ENCODE measurements around the gene ADCY9.

DNA sequence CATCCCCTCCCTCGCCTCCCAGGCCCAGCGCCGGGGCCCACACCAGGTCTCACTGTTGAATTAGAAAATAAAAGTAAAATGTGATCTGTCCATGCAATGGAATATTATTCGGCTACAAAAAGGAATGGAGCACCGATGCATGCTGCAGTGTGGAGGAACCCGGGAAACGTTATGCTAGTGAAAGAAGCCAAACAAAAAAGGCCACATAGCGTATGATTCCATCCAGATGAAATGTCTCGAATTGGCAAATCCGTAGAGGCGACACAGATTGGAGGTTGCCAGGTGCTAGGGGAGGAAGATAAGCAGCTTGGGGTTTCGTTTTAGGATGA is 972 bp upstream of the ADCY9 start:
- TF ChIP-seq ZNF274 (IDR thresholded peaks at IDR 0.05; ENCODE audit: low read depth, low read length) = no peak
- no peak for TF ChIP-seq YY1 (IDR thresholded peaks at IDR 0.05; ENCODE audit: extremely low read depth, insufficient replicate concordance, low read depth, low read length)
- TF ChIP-seq, protein P1, sequence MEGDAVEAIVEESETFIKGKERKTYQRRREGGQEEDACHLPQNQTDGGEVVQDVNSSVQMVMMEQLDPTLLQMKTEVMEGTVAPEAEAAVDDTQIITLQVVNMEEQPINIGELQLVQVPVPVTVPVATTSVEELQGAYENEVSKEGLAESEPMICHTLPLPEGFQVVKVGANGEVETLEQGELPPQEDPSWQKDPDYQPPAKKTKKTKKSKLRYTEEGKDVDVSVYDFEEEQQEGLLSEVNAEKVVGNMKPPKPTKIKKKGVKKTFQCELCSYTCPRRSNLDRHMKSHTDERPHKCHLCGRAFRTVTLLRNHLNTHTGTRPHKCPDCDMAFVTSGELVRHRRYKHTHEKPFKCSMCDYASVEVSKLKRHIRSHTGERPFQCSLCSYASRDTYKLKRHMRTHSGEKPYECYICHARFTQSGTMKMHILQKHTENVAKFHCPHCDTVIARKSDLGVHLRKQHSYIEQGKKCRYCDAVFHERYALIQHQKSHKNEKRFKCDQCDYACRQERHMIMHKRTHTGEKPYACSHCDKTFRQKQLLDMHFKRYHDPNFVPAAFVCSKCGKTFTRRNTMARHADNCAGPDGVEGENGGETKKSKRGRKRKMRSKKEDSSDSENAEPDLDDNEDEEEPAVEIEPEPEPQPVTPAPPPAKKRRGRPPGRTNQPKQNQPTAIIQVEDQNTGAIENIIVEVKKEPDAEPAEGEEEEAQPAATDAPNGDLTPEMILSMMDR (IDR thresholded peaks at IDR 0.05 in 2 of 3, conservative IDR thresholded peaks at IDR 0.05 in 1 of 3; ENCODE audit: borderline replicate concordance in 1 of 3, insufficient read depth in 1 of 3, low read depth in 2 of 3, low read length in 2 of 3) = no peak
- TF ChIP-seq, protein P2, sequence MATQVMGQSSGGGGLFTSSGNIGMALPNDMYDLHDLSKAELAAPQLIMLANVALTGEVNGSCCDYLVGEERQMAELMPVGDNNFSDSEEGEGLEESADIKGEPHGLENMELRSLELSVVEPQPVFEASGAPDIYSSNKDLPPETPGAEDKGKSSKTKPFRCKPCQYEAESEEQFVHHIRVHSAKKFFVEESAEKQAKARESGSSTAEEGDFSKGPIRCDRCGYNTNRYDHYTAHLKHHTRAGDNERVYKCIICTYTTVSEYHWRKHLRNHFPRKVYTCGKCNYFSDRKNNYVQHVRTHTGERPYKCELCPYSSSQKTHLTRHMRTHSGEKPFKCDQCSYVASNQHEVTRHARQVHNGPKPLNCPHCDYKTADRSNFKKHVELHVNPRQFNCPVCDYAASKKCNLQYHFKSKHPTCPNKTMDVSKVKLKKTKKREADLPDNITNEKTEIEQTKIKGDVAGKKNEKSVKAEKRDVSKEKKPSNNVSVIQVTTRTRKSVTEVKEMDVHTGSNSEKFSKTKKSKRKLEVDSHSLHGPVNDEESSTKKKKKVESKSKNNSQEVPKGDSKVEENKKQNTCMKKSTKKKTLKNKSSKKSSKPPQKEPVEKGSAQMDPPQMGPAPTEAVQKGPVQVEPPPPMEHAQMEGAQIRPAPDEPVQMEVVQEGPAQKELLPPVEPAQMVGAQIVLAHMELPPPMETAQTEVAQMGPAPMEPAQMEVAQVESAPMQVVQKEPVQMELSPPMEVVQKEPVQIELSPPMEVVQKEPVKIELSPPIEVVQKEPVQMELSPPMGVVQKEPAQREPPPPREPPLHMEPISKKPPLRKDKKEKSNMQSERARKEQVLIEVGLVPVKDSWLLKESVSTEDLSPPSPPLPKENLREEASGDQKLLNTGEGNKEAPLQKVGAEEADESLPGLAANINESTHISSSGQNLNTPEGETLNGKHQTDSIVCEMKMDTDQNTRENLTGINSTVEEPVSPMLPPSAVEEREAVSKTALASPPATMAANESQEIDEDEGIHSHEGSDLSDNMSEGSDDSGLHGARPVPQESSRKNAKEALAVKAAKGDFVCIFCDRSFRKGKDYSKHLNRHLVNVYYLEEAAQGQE (IDR thresholded peaks at IDR 0.05; ENCODE audit: low read depth) = no peak
- TF ChIP-seq POLR2AphosphoS5 (IDR thresholded peaks at IDR 0.05; ENCODE audit: low read depth, low read length) = no peak
- TF ChIP-seq ELF1 (IDR thresholded peaks at IDR 0.05; ENCODE audit: borderline replicate concordance, low read depth) = no peak
- TF ChIP-seq EZH2phosphoT487 (IDR thresholded peaks at IDR 0.05; ENCODE audit: borderline replicate concordance) = no peak
- TF ChIP-seq POLR2A (IDR thresholded peaks at IDR 0.05; ENCODE audit: borderline replicate concordance, extremely low read depth, insufficient read depth, insufficient read length) = no peak
- no peak for TF ChIP-seq EZH2 (IDR thresholded peaks at IDR 0.05)
- TF ChIP-seq EGR1 (IDR thresholded peaks at IDR 0.05; ENCODE audit: low read depth) = no peak

All from HCT116 (cell line).